Midbrain (tissue), 1 donor: Measurements from ENCODE around the gene GNB1L.
"Not testable (repeated sequence)": the region's sequence is repeated elsewhere in the genome, so short reads cannot be mapped to it uniquely, and the experiment has no call there.

Experiments used
- DNase-seq: peaks from one replicate; lab custom pipeline; 2025; lab: John Stamatoyannopoulos, UW

Gene GNB1L

DNA sequence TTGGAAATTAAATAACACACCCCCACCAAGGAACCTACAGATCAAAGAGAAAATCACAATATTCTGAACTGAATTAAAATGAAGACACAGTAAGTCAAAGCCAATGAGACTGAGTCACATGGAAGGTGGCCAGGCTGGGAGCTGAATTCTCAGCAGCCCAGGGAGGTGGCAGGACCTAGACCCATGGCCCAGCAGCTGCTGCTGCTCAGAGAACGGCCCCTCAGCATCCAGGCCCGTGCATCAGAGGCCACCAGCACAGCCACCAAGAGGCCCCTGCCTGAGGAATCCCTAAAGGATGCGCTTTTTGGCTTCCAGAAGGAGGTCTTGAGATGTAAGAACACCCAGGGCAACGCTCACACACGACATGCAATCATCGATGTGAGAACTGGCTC lies 59.1 kb downstream of the GNB1L start:
- no peak for DNase-seq

DNA sequence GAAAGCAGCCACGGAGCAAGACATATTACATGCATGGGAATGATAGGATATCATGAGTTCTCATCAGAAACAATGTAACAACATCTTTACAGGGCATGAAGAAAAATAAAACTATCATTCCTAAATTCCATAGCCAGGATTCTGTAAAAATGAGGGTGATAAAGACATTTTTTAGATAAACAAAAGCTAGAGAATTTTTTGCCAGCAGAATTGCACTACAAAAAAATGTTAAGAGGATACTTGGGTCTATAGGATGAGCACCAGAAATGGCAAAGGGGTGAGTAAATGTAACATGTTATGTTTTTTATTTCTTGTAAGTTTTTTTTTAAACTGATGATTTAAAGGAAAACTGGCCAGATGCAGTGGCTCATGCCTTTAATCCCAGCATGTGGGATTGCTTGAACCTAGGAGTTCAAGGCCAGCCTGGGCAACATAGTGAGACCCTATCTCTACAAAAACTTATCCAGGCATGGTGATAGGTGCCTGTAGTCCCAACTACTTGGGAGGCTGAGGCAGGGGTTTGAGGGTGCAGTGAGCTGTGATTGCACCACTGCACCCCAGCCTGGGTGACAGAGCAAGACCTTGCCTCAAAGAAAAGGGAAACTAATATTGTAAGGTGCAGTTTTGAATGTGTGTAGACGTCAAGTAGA lies 60.9 kb downstream of the GNB1L start:
- DNase-seq = no peak

DNA sequence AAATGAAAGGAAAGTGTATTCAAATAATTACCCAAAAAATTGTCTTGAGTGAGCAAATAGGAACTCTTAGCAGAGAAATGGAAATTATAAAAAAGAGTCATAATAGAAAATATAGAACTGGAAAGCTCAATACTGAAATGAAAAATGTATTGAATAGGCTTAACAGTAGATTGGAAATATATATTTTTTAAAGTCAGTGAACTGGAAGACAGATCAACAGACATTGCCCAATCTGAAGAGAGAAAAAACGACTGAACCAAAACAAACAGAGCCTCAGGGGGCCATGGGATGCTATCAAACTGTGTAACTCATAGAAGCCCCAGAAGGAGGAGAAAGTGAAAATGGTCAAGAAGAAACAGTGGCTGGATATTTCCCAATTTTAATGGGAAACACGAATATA lies 61.5 kb downstream of the GNB1L start:
- DNase-seq = no peak

DNA sequence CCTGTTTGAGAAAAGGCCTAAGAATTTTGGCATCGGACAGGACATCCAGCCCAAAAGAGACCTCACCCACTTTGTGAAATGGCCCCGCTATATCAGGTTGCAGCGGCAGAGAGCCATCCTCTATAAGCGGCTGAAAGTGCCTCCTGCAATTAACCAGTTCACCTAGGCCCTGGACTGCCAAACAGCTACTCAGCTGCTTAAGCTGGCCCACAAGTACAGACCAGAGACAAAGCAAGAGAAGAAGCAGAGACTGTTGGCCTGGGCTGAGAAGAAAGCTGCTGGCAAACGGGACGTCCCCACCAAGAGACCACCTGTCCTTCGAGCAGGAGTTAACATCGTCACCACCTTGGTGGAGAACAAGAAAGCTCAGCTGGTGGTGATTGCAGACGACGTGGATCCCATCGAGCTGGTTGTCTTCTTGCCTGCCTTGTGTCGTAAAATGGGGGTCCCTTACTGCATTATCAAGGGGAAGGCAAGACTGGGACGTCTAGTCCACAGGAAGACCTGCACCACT lies 62.2 kb downstream of the GNB1L start:
- not testable (repeated sequence) for DNase-seq

DNA sequence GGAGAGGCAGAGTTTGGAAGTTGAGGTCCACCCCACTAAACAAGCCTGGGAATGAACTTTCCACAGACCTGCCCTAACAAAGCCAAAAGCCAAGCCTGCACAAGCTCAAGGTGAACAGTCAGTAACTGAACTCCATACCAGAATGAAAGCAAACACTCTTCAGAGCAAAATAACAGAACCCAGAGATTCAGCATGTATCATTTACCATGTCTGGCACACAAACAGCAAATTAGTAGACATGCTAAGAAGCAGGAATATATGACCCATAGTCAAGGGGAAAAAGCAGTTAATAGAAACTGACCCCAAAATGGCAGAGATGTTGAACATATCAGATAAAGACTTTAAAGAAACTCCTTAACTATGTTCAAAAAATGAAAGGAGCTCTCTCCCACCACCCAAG lies 62.8 kb downstream of the GNB1L start:
- no peak for DNase-seq

DNA sequence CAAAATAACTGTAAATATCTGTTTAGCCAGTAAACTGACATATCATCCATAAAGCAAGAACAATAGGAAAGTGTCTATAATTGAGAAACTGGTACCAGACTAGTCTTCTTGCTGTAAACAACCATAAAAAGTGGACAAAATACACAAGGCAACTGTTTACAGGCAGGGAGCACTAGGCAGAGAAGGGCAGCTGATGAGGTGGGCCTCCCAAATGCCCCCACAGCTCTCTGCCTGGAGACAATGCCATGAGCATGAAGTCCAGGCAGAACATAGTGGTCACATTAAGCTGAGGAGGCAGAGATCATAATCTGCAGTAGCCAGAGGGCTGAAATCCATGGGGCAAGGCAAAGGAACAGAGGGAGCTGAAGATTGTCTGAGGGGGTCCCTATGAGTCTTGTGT lies 63.4 kb downstream of the GNB1L start:
- no peak for DNase-seq

DNA sequence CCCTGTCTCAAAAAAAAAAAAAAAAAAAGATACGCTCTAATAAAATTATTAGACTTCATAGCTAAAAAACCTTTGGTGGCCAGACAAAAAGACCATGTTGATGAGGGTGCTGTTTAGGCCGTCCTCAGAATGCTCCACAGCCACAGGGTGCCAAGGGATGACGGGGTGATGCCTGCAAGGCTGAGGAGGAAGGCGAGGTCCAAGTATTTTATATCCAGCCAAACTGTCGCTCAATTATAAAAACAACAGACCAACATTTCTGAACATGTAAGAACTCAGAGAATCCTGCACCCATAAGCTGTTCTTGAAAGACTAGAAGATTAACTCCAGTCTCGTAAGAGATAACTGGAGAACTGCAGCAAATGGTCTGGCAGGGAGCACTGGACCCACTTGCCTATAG lies 64.8 kb downstream of the GNB1L start:
- no peak for DNase-seq

DNA sequence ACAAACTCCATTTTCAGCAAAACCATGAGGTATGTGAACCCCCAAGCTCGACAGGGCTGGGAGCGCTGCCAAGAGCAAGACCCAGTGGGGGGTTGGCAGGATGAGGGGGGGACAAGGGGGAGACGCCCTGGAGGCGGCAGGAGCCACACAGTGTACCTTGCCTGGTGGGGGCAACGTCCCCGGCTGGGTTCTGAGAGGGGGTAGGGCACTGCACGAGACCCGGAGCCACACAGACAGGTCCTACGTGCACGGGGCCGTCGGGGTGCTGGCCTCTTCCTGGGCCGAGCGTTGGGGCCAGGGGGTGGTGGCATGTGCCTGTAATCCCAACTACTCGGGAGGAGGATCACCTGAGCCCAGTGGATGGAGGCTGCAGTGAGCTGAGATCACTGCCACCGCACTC lies 65.3 kb downstream of the GNB1L start:
- no peak for DNase-seq

DNA sequence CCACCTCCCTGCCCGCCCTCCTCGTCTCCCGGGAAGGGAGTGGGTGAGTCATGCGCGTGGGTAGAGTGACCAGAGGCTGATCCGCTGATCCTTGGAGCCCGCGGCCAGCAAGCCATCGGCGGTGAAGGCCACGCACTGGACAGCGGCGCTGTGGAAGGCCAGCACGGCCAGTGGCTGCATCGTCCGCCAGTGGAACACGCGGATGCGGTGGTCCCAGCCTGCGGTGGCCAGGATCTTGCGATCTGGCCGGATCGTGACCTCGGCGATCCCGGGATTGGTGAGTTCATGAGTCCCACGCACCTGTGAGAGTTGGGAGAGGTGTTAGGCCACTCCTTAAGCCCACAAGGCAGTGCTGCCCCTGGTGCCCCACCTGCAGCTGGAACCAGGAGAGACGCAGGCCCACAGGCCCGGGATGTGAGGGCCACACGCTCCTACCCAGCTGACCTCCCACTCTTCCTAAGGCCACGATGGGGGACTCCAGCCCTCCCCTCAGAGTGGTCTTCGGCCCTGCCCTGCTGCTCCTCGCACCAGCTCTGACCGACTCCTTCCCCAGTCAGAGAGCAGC lies 65.9 kb downstream of the GNB1L start:
- DNase-seq = no peak

DNA sequence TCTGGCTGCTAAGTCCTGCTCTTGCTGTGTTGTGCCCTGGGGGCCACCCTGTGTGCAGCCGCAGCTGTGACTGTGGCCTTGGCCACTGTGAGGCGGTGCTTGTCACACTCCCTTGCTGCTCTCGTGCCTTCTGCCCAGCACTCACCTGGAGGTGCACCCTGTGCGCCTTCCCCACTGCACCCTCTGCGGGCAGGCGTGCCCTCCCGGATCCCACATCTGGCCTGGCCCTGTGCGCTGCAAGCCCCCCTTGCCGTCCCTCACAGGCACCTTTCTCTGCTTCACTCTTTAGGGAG lies 66.9 kb downstream of the GNB1L start:
- no peak for DNase-seq

DNA sequence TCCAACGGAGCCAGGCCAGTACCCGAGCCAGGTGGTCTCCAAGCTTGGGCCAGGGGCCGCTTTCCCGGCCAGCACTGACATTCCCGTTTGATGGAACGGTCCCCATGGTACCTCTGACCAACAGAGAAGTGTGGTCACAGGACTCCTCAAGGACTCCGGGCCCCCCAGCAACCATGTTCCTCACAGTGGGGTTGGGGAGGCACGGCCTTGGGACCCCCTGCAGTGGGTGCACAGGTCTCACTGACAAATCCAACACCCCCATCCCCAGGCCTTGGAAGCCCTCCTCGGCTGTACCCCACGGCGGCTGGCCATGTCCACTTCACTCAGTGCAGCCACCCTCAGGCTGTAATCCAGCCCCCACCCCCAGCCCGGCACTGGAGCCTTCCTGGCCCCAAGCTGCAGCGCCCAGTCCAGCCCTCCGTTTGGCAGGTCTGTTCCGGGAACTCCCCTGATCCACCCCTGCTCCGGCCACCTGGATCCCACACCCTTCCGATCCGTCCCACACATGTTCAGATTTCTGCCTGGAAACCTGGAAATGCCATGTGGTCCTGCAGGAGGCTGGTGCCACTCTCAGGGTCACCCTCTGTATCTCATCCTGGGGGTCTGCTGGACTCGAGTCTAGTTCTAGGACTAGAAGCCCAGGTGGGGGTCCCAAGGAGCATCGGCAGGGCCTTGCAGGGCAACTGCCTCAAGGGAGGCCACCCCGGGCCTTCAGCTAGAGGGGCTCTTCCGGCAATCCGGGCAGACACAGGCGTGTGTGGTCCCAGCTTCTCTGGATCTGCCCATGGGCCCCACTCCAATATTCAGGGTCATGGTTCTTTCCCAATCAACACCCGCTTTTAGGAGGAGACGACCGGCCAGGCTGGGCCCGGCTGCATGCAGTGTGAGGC lies 67.5 kb downstream of the GNB1L start:
- no peak for DNase-seq

DNA sequence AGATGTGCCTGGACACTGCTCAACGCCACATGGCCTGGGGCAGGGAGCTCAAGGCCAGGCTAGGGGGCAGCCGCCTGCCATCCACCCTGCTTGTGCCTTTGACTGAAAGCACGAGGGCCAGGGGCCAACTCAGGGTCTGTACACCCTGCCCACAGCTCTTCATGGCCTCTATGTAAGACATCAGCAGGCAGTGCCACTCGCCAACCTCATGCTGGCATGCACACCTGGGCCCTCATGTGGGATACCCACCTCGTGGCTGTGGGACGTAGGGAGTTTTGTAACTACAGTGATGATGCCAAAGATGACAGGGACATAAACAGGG lies 68.4 kb downstream of the GNB1L start:
- DNase-seq = no peak

DNA sequence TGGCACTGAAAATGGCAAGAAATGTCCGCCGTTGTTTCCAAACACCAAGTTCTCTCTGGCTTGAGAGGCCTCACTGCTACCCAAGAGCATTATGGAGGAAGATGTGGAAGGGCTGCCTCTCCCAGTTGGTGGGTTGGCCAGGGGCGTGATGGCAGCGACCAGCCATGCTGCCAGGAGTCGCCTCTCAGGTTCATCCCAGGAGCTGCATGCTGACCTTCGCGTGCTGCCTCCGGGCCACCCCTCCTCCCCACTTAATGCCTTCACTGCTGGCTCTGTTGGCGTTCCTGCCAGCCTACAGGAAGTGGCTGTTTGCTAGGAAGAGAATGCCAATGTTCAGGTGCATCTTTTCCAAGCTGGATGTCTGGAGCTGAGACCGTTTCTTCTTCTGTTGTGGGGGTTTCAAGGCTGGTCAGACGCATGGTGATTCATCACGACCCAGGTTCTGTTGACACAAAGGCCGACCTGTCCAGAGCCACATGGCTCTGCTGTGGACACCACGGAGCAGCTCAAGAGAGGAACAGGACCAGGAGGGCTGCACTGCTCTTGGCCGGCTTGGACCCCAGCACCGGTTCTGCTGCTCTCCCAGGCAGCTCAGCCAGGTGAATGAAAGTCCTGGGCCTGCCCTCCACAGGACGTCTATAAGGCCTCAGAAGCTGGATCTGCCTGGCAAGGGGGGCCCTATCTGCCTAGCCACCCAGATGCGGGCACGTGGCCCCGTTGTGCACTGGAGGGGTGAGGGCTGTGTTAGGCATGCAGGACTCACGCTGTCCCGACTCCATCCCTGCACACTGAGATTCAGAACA lies 69.0 kb downstream of the GNB1L start:
- no peak for DNase-seq

DNA sequence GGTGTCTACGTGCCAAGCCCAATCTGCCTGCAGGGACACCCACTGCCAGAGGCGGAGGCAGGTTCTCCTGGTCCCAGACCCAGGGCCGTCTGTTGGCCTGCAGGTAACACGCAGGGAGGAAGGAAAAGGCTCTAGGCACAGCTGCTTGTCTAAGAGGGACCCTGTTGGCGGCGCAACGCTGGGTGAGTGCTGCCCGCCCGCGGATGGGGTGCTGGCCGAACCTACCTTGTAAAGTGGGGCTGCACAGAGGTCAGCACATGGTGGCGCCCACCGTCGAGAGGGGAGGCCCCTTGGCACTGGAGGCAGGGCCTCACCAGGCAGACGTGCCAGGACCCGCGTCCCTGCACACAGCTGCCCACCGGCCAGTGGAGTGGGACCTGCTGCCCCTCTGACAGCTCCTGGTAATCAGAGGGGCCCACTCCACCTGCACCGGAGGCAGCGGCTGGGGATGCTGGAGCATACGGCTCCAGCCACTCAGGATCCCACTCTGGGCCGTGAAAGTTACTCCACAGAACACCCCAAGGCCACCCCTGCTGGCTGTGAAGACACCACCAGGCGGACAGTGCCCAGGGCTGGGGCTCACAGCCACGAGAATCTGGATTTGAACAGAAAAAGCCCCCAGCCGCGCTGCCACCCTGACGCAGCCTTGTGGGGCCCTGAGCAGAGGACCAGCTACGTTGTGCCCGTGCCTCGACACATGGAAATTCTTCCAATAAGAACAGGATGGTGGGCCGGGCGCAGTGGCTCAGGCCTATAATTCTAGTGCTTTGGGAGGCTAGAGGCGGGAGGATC lies 70.1 kb downstream of the GNB1L start:
- DNase-seq = no peak

DNA sequence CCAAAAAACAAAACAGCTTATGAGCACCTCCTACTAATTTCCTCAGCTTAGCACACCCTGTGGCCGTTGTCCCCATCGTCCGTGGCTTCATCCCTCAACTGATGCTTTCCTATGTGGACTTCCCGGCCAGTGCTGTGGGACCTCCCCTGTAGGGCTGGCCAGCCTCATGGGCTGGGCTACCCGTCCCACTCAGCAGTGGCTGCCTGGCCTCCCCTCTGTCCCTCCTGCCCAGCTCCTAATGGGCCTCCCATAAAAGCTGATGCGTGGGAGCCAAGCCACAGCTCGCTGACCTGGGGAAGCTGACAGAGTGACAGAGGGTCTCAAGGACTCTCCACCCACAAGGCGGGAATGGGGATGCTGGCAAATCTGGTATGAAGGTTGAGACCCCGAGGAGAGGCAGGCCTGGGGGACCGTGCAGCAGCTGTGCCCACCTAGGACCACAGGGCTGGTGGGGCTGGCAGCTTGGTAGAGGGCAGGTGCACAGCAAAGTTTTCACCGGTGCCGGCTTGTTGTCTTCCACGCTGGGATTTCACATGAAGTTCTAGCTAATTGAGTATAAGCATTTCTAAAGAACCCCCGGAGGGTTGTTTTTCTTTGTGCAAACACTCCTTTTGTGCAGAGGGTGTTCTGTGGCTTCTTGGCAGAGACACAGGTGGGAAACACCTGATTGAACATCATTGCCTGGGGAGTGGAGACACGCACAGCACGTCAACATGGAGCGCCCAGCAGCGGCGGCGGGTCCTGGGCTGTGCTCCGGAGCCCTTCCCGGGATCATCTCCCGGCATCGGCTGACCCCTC lies 70.9 kb downstream of the GNB1L start:
- DNase-seq = no peak

DNA sequence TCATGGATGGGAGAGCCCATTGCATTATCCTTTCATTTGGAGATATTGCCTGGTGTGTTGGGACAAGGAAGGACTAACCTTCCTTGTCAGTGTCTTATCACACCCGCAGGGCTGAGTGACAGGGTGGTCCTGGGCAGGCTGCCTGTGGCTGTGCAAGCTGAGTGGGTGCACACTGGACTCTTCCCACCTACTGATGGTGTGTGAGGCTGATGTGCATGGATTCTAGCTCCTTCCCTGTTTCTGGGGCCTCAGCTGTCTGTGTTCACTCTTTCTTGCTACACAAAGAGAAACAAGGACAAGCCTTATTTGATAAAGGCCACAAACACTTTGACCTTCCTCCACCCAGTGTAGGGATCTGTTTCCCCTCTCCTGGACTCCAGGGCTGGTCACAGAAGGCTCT lies 72.1 kb downstream of the GNB1L start:
- no peak for DNase-seq

DNA sequence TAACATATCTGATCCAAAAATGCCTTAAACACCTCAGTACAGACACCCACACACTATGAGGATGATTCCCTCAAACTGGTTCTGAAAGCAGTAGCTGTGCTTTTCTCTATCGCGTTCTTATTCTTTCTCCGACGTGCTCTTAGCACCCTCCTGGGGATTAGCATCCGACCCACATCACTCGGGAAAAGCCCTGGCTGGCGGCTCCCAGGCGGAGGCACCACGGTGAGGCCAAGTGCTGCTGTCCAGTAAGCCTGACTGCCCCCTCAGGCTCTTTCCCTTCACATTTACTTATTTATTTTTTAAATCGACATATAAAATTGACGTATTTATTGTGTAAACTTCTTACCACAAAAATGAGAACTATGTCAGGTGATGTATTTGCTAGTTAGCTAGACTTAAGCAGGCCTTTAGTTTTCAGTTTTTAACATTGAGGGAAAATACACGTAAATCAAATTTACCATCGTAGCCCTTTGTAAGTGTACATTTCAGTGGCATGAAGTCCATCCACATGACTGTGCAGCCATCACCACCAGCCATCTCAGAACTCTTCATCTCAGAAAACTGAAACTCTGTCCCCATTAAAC lies 74.9 kb downstream of the GNB1L start:
- DNase-seq = no peak

DNA sequence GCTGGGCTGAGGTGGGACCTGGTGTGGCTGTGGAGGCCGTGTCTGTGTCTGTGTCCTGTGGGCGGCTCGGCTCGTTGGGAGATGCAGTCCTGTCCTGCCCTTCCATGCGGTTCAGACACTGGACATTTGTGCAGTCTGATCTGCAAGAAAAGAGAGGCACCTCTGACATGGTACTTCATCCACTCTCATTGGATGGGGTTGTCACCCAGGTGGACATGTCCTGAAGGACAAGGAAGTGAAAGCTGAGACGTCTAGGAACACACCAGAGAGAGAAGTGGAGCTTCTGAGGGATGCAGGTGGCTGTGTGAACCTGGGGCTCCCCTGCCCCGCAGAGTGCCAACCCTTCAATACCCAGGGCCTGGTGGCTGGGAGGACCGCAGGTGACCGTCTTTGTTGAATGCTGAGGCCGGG lies 75.7 kb downstream of the GNB1L start:
- DNase-seq = no peak

DNA sequence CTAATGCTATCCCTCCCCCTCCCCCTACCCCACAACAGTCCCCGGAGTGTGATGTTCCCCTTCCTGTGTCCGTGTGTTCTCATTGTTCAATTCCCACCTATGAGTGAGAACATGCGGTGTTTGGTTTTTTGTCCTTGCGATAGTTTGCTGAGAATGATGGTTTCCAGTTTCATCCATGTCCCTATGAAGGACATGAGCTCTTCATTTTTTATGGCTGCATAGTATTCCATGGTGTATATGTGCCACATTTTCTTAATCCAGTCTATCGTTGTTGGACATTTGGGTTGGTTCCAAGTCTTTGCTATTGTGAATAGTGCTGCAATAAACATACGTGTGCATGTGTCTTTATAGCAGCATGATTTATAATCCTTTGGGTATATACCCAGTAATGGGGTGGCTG lies 77.5 kb downstream of the GNB1L start:
- DNase-seq = not testable (repeated sequence)

DNA sequence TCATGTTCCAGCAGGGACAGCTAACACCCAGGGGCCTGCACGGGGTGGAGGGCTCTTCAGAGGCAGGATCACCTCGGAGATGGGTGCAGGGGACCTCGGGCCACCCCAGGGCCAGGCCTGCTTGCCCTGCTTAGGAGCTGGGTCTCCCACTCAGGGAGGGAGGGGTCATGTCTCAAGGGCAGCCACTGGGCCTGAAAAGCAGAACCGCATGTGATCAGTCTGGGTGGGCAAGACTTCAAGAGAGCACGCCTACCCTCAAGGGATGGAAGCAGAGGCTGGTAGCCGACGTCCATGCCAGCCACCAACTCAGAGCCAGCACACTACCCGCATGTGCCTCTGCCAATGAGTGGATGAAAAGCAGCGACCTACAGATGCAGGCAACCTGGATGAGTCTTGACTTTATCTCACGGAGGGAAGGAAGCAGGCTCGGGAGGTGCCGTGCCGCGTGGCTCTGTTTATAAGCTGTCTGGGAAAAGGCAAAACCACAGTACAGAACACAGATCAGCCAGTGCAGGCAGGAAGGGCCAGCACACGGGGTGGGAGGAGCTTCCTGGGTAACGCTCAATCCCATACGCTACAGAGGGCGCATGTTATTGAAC lies 78.1 kb downstream of the GNB1L start:
- DNase-seq = no peak
